Neutrophil (primary cell): ENCODE data around the gene PIAS1.

Experiments
- H3K27ac ChIP-seq: fragments of 200-600 bp; sonication (generic); 2 replicates; pipeline ENCODE4 v1.5.1; 2016; ENCODE audit warnings: mild to moderate bottlenecking, moderate library complexity
- H3K27me3 ChIP-seq: fragments of 200-600 bp; sonication (generic); 2 replicates; pipeline ENCODE4 v1.6.0; 2016; ENCODE audit warnings: mild to moderate bottlenecking
- H3K36me3 ChIP-seq: fragments of 200-600 bp; sonication (generic); 2 replicates; pipeline ENCODE4 v1.5.1; 2017
- H3K4me1 ChIP-seq, 2 experiments: fragments of 200-600 bp in 1 of 2; sonication (generic) in 1 of 2; 1 replicate in 1 of 2; 2 replicates in 1 of 2; pipeline versions ENCODE4 v1.5.1 to v1.6.1; 2013 to 2016; ENCODE audit warnings: low read depth in 1 of 2, low read length in 1 of 2, mild to moderate bottlenecking in 1 of 2, moderate library complexity in 1 of 2; ENCODE audit not compliant: control insufficient read depth in 1 of 2, insufficient read depth in 1 of 2
- H3K4me3 ChIP-seq, 2 experiments: fragments of 200-600 bp in 1 of 2; sonication (generic) in 1 of 2; 1 replicate in 1 of 2; 2 replicates in 1 of 2; pipeline ENCODE4 v1.5.1; 2013 to 2016; ENCODE audit warnings: low read depth in 1 of 2, low read length in 1 of 2, mild to moderate bottlenecking in 1 of 2, moderate library complexity in 1 of 2
- H3K9me3 ChIP-seq: fragments of 200-600 bp; sonication (generic); 2 replicates; pipeline ENCODE4 v1.5.1; 2016
- CTCF ChIP-seq: fragments of 200-600 bp; sonication (generic); IDR thresholded peaks from 2 replicates; pipeline ENCODE4 v1.5.1; 2016; ENCODE audit warnings: antibody characterized with exemption

Gene PIAS1

DNA sequence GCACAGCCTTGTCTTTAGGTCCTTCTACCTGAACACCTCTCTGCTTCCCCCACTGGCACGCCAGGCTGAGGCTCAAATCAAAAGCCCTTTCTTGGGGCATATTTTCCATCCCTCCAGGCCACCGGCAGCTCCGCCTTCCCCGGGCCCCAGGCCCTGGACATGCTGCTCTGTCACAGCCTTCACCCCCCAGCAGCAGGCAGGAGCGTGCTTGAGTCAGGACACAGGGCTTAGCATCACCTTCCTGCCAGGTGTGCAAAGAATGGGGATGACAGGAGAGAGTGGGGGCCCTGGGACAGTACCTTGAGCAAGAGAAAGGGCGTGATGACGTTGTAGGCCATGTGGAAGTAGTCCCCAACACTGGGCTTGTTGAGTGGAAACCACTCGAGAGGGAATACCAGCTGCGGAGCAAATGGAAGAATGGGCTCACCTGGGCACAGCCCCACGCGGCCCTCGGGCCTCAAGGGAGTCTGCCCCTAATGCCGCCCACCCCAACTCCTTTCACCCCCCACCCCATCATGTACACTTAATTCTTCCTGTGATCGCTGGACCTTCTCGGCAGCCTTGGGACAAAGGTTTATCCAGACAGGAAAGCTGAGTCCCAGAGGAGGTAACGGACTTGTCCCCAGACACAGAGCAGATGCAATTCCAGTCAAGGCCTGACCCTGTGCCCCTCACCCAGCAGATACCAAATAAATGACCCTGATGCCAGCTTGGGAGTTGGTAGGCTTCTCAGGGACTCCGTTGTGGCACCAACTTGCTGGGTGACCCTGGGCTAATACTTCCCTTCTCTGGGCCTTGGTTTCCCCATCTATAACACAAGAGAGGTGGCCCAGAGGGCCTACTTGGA, 160.1 kb downstream of the PIAS1 start:
- no peaks in the 10 kb centered on the region for H3K36me3 ChIP-seq
- no peaks in the 10 kb centered on the region for H3K9me3 ChIP-seq
- H3K4me3 ChIP-seq = no peak overlapping the region
- no peak for TF ChIP-seq CTCF
- peaks cover 25 to 28% of the 10 kb centered on the region in 2 experiments for H3K4me1 ChIP-seq
- H3K27ac ChIP-seq = peak overlapping the region; percentile 60
- no peaks in the 10 kb centered on the region for H3K27me3 ChIP-seq

GRCh38 chr15:68214838-68215254, 160.7 kb downstream of the PIAS1 start:
- no peak for TF ChIP-seq CTCF
- Histone ChIP-seq H3K27ac (peak overlapping the region; percentile 60), H3K27me3 (no peaks in the 10 kb centered on the region), H3K9me3 (no peaks in the 10 kb centered on the region), H3K4me3 (no peak overlapping the region), H3K4me1 (peaks cover 19 to 22% of the 10 kb centered on the region in 2 experiments), H3K36me3 (no peaks in the 10 kb centered on the region)

DNA sequence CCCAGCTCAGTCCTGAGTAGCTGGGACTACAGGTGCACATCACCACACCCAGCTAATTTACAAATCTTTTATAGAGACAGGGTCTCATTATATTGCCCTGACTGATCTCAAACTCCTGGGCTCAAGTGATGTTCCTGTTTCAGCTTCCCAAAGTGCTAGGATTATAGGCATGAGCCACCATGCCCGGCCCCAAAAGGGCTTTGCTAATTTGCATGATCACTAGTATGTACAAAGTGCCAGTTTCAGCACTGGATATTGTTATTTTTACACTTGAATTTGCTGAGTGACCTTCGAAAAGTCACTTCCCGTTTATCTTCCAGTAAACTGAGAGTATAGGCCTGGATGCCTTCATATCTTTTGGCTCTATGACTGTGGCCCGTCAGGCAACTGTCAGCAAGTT, 163.2 kb downstream of the PIAS1 start:
- no peaks in the 10 kb centered on the region for H3K9me3 ChIP-seq
- no peak for TF ChIP-seq CTCF
- H3K27me3 ChIP-seq = no peaks in the 10 kb centered on the region
- no peak overlapping the region for H3K4me3 ChIP-seq
- no peak overlapping the region for H3K27ac ChIP-seq
- H3K36me3 ChIP-seq = no peaks in the 10 kb centered on the region
- H3K4me1 ChIP-seq = peaks cover 8 to 9% of the 10 kb centered on the region in 2 experiments

DNA sequence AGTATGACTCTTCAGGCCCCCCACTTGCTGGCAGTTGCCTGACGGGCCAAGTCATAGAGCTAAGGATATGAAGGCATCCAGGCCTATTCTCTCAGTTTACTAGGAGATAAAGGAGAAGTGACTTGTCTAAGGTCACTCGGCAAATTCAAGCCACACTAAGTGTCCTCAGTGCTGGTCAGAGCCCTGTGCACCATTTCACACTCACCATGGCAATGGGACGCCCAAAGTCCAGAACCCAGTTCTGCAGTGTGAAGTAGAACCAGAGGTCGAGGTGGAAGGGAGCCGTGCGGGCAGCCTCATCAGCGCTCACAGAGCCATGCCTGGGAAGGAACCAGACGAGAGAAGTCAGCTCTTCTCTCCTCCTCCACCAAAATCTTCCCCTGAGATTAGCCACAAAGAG, 164.2 kb downstream of the PIAS1 start:
- Histone ChIP-seq H3K4me3 (no peak overlapping the region), H3K27ac (peak overlapping the region; percentile 20), H3K9me3 (no peaks in the 10 kb centered on the region), H3K27me3 (no peaks in the 10 kb centered on the region), H3K4me1 (peaks cover 8 to 9% of the 10 kb centered on the region in 2 experiments), H3K36me3 (no peaks in the 10 kb centered on the region)
- no peak for TF ChIP-seq CTCF

GRCh38 chr15:68218847-68219798, 165.0 kb downstream of the PIAS1 start:
- Histone ChIP-seq H3K27ac (peak overlapping the region; percentile 20), H3K36me3 (no peaks in the 10 kb centered on the region), H3K4me3 (no peak overlapping the region), H3K27me3 (no peaks in the 10 kb centered on the region), H3K4me1 (peaks cover 8 to 9% of the 10 kb centered on the region in 2 experiments), H3K9me3 (no peaks in the 10 kb centered on the region)
- TF ChIP-seq CTCF = no peak
